Astrocyte of the spinal cord (primary cell): ENCODE measurements around the gene FBXW11.
A peak's percentile ranks its signal among the peaks of the same experiment; 100 is the strongest.

ENCODE experiments used
- DNase-seq: peaks from one replicate; pipeline ENCODE4 v3.0.0; 2011; ENCODE audit warnings: low read depth, low spot score
- H3K4me3 ChIP-seq: 2 replicates; pipeline ENCODE4 v1.5.1; 2011; ENCODE audit warnings: low read depth, mild to moderate bottlenecking, low read length, moderate library complexity
- CTCF ChIP-seq: IDR thresholded peaks from 2 replicates; pipeline ENCODE4 v1.5.1; 2012; ENCODE audit warnings: low read depth, mild to moderate bottlenecking, low read length, inconsistent platforms
- in situ Hi-C: cut with HindIII; loops from 2 replicates; pipeline ENCODE4 v1.10.0; 2017; ENCODE audit warnings: low sequenced_read_pairs

The FBXW11 gene

GRCh38 chr5:171907725-171908343 lies 98.6 kb downstream of the FBXW11 start:
- peak; percentile 71 for TF ChIP-seq CTCF
- in situ Hi-C loops: no loop called here
- H3K4me3 ChIP-seq: no peak overlapping the region
- DNase-seq: peak; percentile 72

GRCh38 chr5:171906703-171907590 lies 99.5 kb downstream of the FBXW11 start:
- H3K4me3 ChIP-seq: no peak overlapping the region
- no peak for TF ChIP-seq CTCF
- in situ Hi-C loops: no loop called here
- DNase-seq: no peak

GRCh38 chr5:171906066-171906570 lies 100.3 kb downstream of the FBXW11 start:
- H3K4me3 ChIP-seq: no peak overlapping the region
- TF ChIP-seq CTCF: no peak
- in situ Hi-C loops: no loop called here
- DNase-seq: no peak

- no peak overlapping the region for H3K4me3 ChIP-seq
- DNase-seq: no peak
- TF ChIP-seq CTCF: no peak
- in situ Hi-C loops: no loop called here
Observed at GRCh38 chr5:171904886-171905285, 101.6 kb downstream of the FBXW11 start.

- in situ Hi-C loops: no loop called here
- DNase-seq: no peak
- no peak overlapping the region for H3K4me3 ChIP-seq
- TF ChIP-seq CTCF: no peak
Observed at GRCh38 chr5:171901764-171902163, 104.7 kb downstream of the FBXW11 start.

- in situ Hi-C loops: no loop called here
- TF ChIP-seq CTCF: no peak
- no peak overlapping the region for H3K4me3 ChIP-seq
- no peak for DNase-seq
Observed at GRCh38 chr5:171899792-171900191, 106.6 kb downstream of the FBXW11 start.
